Superior temporal gyrus (tissue), 1 donor: ENCODE measurements around the gene BCL11B.

Experiments used
- DNase-seq: peaks from one replicate; pipeline ENCODE4 v3.0.0-alpha.2; 2016; ENCODE audit errors: extremely low spot score

Gene BCL11B

GRCh38 chr14:99137001-99137700 lies 134.8 kb downstream of the BCL11B start:
- no peak for DNase-seq

GRCh38 chr14:99136401-99136800 lies 135.6 kb downstream of the BCL11B start:
- no peak for DNase-seq

DNA sequence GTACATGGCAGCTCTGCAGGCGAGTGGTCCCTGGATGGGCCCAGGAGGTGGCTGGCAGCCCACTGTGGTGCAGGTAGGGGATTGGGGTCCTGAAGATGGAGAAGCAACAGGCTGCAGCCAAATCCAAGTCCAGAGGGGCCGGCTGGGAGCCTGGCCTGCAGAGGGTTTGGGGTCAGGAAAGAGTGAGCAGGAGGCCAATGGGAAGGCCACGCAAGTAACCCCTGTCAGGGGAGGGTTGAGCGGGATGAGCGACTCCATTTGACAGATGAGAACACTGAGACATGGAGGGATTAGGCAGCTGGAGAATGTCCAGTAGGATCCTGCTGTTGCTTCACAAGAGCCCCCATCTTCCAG lies 136.0 kb downstream of the BCL11B start:
- DNase-seq, result no peak

- DNase-seq, result no peak
Observed at GRCh38 chr14:99134516-99135046, 137.4 kb downstream of the BCL11B start.

- DNase-seq, result no peak
Observed at GRCh38 chr14:99133636-99134515, 138.1 kb downstream of the BCL11B start.

DNA sequence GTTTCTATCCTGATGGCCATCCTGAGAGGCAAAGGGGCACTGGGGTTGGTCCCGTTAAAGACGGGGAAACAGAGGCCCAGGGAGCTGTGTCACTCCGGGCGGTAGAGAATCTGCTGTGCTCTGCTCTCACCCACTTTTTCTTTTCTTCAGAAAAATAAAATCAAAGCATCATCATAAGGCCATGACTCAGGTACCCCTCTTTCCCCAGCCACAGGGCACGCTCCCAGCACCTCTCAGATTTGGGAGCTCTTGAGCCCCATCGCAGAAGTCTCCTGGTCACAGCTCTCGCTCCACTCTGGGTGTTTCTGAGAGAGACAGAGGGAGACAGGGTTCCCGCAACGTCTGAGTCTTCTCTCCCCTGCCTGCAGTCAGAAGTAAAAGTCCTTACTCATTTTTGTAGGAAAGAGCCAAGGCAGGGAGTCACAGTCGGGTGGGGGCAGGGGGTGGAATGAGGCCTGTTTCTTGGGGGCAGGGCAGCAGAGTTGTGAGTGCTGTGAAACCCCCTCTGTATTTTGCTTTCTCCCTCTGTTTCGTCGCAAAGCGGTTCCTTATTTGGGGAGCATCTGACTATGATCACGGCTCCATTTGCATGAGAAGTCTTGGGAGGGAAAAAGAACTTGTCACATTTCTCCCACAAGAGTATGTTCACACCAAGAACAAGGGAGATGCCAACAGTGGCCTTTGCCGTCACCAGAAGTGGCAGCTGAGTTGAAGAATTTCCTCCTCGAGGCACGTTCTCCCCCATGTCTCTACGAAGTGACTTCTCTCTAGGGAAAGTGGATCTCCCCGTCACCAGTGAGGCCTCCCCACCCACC lies 139.0 kb downstream of the BCL11B start:
- DNase-seq, result no peak

GRCh38 chr14:99131632-99132271 lies 140.2 kb downstream of the BCL11B start:
- no peak for DNase-seq

DNA sequence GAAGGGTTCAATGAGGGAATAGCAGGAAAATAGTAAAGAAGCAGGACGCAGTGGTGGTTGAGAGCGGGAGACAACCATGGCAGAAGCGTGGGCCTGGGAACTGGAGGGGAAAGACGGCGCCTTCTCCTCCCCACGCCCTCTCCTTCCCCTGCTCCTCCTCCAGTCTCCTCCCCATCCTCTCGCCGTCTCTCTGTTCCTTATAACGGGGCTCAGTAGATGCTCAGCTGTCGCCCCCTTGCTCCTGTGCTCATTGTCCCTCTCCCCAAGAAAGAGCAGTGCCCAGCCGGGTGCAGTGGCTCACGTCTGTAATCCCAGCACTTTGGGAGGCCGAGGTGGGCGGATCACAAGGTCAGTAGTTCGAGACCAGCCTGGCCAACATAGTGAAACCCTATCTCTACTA lies 142.0 kb downstream of the BCL11B start:
- DNase-seq, result no peak

DNA sequence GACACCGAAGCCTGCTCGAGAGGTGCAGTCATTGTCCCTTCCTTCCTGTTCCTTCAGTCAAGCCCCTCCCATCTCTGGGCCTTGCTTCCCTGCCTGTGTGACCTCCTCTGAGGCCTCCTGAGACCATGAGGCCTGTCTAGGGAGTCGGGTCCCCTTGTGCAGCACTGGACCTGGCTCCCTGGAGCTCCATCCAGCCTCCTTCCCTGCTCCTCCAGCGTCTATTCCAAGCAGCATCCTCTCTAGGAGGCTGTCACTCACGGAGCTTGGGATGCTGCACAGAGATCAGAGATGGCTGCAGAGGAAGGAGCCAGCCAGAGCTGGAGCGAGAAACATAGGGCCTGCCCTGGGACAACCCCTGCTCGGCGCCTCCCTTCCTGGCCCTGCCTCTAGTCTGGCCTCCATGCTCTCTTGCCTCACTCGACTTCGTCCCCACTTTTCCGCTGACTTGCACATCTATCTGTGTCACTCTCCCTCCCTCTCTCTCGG lies 142.7 kb downstream of the BCL11B start:
- no peak for DNase-seq

- no peak for DNase-seq
Observed at GRCh38 chr14:99128185-99128584, 143.8 kb downstream of the BCL11B start.

- DNase-seq, result no peak
Observed at GRCh38 chr14:99127651-99128167, 144.3 kb downstream of the BCL11B start.

DNA sequence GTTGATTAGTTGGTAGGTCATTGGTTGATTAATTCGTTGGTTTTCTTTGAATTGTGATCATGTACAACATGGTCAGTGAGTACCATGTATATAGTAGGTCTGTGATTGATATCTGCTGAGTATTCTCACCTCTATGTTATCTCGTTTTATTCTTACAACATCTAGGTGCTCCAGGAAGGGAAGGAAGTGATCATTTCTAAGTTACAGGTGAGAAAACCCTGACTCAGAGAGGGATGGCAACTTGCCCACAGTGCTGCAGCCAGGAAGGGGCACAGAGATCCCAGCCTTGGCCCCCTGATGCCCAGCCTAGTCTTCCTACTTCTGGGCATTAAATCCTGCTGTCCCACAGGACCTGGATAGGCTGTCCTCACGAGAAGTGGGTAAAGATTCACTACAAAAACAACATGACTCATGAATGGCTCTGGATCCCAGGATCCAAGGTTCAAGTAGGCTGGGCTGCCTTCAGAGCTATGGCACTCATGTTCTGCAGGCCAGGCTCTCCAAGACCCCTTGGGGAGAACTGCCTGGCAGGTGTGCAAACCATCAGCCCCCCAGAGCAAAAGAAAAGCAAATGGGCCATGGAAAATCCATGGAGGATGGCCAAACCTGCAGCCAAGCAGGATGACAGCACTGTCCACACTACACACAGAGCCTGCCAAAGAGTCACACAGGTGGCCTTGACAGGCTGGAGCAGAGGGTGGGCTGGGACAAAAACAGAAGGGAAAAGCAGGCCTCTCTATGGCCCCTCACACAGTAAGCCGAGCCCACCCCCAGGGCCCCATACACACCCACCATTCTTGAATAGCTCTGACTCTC lies 146.2 kb downstream of the BCL11B start:
- DNase-seq, result no peak

- no peak for DNase-seq
Observed at GRCh38 chr14:99125113-99125512, 146.9 kb downstream of the BCL11B start.

GRCh38 chr14:99124482-99125105 lies 147.4 kb downstream of the BCL11B start:
- no peak for DNase-seq

GRCh38 chr14:99123208-99123870 lies 148.7 kb downstream of the BCL11B start:
- DNase-seq, result no peak

- no peak for DNase-seq
Observed at GRCh38 chr14:99122521-99123125, 149.4 kb downstream of the BCL11B start.

DNA sequence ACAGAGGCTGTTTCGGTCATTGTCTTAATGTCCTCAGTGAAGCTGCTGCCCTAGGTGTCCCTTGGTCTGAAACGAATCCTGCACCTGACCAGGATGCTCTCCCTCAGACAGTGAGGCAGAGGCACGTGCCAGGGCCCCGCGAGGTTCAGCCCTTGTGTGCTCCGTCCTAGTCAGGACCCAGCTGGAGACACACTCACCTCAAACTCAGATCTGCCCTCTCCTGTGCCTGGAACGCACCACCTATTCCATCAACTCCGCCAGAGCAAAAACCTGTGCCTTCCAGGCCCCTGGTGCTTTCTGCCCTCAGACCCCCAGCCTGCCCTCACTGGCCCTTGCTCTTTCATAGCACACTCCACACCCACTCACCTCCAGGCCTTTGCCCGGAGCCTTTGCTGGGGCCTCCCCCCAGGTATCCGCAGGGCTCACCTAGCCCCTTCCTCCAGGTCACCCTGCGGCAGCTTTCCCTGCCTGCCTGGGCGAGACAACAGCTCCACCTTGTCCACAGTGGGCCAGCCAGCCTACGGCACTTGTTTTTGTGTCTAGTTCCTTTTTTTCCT lies 150.6 kb downstream of the BCL11B start:
- no peak for DNase-seq

DNA sequence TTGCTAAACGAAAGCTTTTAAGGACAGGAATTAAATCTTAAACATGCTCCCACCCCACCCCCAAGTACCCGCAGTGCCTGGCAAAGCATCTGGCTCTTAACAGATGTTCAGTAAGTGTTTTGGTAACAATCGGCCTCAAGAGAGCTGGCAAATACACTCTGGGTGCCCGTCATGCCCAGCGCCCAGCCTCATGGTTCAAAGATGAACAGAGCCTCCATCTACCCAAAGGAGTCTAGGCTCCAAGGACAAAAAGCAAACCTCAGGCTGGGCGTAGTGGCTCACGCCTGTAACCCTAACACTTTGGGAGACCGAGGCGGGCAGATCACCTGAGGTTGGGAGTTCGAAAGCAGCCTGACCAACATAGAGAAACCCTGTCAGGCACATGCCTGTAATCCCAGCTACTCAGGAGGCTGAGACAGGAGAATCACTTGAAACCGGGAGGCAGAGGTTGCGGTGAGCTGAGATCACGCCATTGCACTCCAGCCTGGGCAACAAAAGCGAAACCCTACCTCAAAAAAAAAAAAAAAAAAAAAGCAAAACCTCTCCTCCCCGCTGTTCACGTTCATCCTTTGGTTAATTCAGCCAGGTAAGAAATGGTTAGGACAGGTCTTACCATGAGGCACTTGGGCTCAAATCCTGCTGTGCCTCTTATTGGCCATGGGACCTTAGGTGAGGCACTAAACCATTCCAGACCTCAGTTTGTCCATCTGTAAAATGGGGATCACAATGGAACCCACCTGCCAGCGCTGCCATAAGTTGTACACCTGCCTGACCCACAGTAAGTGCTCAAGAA lies 151.3 kb downstream of the BCL11B start:
- no peak for DNase-seq
